HCT116 (cell line): Measurements from ENCODE around the gene RHOU. TPM values are rescaled to one million over a fixed set of nuclear protein-coding genes. Genes with fewer than 3 reads are reported as not detected.

ENCODE experiments used
- ATAC-seq: fragments of 200-7000 bp; cut with Tn5 transposase; 2 replicates; pipeline ENCODE4 v1.9.1; 2020; ENCODE audit warnings: mild to moderate bottlenecking, moderate library complexity
- BruUV-seq: library from RNA; stranded (reverse); fragments of 400-500 nt; replicated peaks from 2 replicates; lab custom pipeline; 2021; lab: Mats Ljungman, UMichigan
- CTCF ChIA-PET: fragments of 300-600 bp; sonication (Branson Sonifier 250); formaldehyde crosslinking; loops from one replicate; lab custom pipeline; 2021; ENCODE audit warnings: antibody characterized with exemption; lab: Charles Lee
- POLR2A ChIA-PET: fragments of 300-600, 350-600 bp; sonication (Branson Sonifier 250); formaldehyde crosslinking; loops from one replicate; lab custom pipeline; 2021; ENCODE audit warnings: antibody characterized with exemption; lab: Charles Lee
- RAD21 ChIA-PET, 2 experiments: fragments of 300-600 bp; sonication (Branson Sonifier 250); formaldehyde crosslinking; loops; one replicate each; lab custom pipeline; 2023; ENCODE audit warnings: low total read pairs in 2 of 2; ENCODE audit not compliant: uncharacterized antibody in 2 of 2, unreplicated experiment in 2 of 2, low non-redundant PET in 1 of 2; lab: Charles Lee
- DNase-seq: peaks from one replicate; pipeline ENCODE4 v3.0.0-alpha.2; 2010; ENCODE audit warnings: low read depth, low spot score
- H2AFZ ChIP-seq: fragments of 200-600 bp; shearing (Covaris generic), sonication (generic); 2 replicates; pipeline ENCODE4 v1.6.1; 2017; ENCODE audit warnings: low read depth, mixed run types, mixed read lengths, antibody characterized with exemption, low read length; ENCODE audit not compliant: poor library complexity, severe bottlenecking
- H3K27ac ChIP-seq: 2 replicates; pipeline ENCODE4 v1.5.1; 2012; ENCODE audit warnings: low read depth, low read length
- H3K27me3 ChIP-seq: fragments of 200-600 bp; sonication (generic); 2 replicates; pipeline ENCODE4 v1.6.1; 2016; ENCODE audit warnings: mixed run types, low read length, mixed read lengths; ENCODE audit not compliant: insufficient read depth
- H3K36me3 ChIP-seq, 2 experiments: fragments of 200-500 bp in 1 of 2; fragments of 200-600 bp in 1 of 2; sonication (Bioruptor generic) in 1 of 2; sonication (generic) in 1 of 2; 2 replicates each; pipeline versions ENCODE4 v1.5.1 to v1.6.1; 2014 to 2016; ENCODE audit warnings: low read length in 2 of 2, inconsistent platforms in 1 of 2, mixed read lengths in 1 of 2, mixed run types in 1 of 2; ENCODE audit not compliant: insufficient read depth in 2 of 2, control insufficient read depth in 1 of 2
- H3K4me1 ChIP-seq, 2 experiments: fragments of 200-600 bp in 1 of 2; sonication (generic) in 1 of 2; 2 replicates each; pipeline versions ENCODE4 v1.5.1 to v1.6.1; 2012 to 2017; ENCODE audit warnings: low read length in 2 of 2, inconsistent platforms in 1 of 2, mild to moderate bottlenecking in 1 of 2, mixed read lengths in 1 of 2, mixed run types in 1 of 2, moderate library complexity in 1 of 2; ENCODE audit not compliant: insufficient read depth in 2 of 2, control insufficient read depth in 1 of 2
- H3K4me2 ChIP-seq: fragments of 200-600 bp; sonication (generic); 2 replicates; pipeline ENCODE4 v1.6.1; 2017; ENCODE audit warnings: mixed run types, low read length, mixed read lengths
- H3K4me3 ChIP-seq, 2 experiments: fragments of 200-600 bp in 1 of 2; sonication (generic) in 1 of 2; replicated peaks in 1 of 2; 2 replicates each; pipeline ENCODE4 v1.5.1; 2011 to 2016; ENCODE audit warnings: low read length in 2 of 2, control low read depth in 1 of 2, low read depth in 1 of 2, mild to moderate bottlenecking in 1 of 2, mixed read lengths in 1 of 2, mixed run types in 1 of 2
- H3K79me2 ChIP-seq: fragments of 200-600 bp; sonication (generic); 2 replicates; pipeline ENCODE4 v1.6.1; 2017; ENCODE audit warnings: mild to moderate bottlenecking, mixed run types, low read length, moderate library complexity, mixed read lengths; ENCODE audit not compliant: insufficient read depth
- H3K9ac ChIP-seq: fragments of 200-600 bp; sonication (generic); 2 replicates; pipeline ENCODE4 v1.6.1; 2016; ENCODE audit warnings: low read length, mixed read lengths
- H3K9me2 ChIP-seq: fragments of 200-600 bp; sonication (generic), shearing (Covaris generic); 2 replicates; pipeline ENCODE4 v1.6.1; 2017; ENCODE audit warnings: mixed run types, mild to moderate bottlenecking, moderate library complexity; ENCODE audit not compliant: insufficient read depth
- H3K9me3 ChIP-seq, 2 experiments: fragments of 200-500 bp in 1 of 2; fragments of 200-600 bp in 1 of 2; sonication (Bioruptor generic) in 1 of 2; sonication (generic) in 1 of 2; 2 replicates each; pipeline ENCODE4 v1.6.1; 2014 to 2017; ENCODE audit warnings: low read length in 2 of 2, mixed read lengths in 2 of 2, inconsistent platforms in 1 of 2, low read depth in 1 of 2, mild to moderate bottlenecking in 1 of 2, mixed run types in 1 of 2, moderate library complexity in 1 of 2; ENCODE audit not compliant: control insufficient read depth in 1 of 2, insufficient read depth in 1 of 2
- H4K20me1 ChIP-seq: fragments of 200-600 bp; sonication (generic), shearing (Covaris generic); 2 replicates; pipeline ENCODE4 v1.6.1; 2017; ENCODE audit warnings: mixed run types, mild to moderate bottlenecking, moderate library complexity; ENCODE audit not compliant: insufficient read depth
- CBX3 ChIP-seq: IDR thresholded peaks from 2 replicates; pipeline ENCODE4 v1.6.1; 2012; ENCODE audit warnings: low read depth
- CEBPB ChIP-seq: IDR thresholded peaks from 2 replicates; pipeline ENCODE4 v1.6.1; 2012; ENCODE audit warnings: low read depth
- ELF1 ChIP-seq: IDR thresholded peaks from 2 replicates; pipeline ENCODE4 v1.6.1; 2012; ENCODE audit warnings: low read depth, borderline replicate concordance
- EZH2 ChIP-seq: fragments of 200-600 bp; sonication (generic); IDR thresholded peaks from 2 replicates; pipeline ENCODE4 v1.6.1; 2017; ENCODE audit warnings: antibody characterized with exemption, mixed run types
- EZH2phosphoT487 ChIP-seq: fragments of 200-600 bp; IDR thresholded peaks from 2 replicates; pipeline ENCODE4 v1.6.1; 2018; ENCODE audit warnings: antibody characterized with exemption, borderline replicate concordance
- FOSL1 ChIP-seq: IDR thresholded peaks from 2 replicates; pipeline ENCODE4 v1.6.1; 2012; ENCODE audit warnings: low read depth
- JUND ChIP-seq: IDR thresholded peaks from 2 replicates; pipeline ENCODE4 v1.6.1; 2012
- MAX ChIP-seq: IDR thresholded peaks from 2 replicates; pipeline ENCODE4 v1.6.1; 2012
- POLR2AphosphoS5 ChIP-seq: IDR thresholded peaks from 2 replicates; pipeline ENCODE4 v1.6.1; 2011; ENCODE audit warnings: mild to moderate bottlenecking, low read depth, low read length, moderate library complexity
- RAD21 ChIP-seq: IDR thresholded peaks from 2 replicates; pipeline ENCODE4 v1.6.1; 2012; ENCODE audit warnings: low read depth, mild to moderate bottlenecking
- REST ChIP-seq: IDR thresholded peaks from 2 replicates; pipeline ENCODE4 v1.6.1; 2012; ENCODE audit warnings: low read depth
- SP1 ChIP-seq: IDR thresholded peaks from 2 replicates; pipeline ENCODE4 v1.6.1; 2012; ENCODE audit warnings: low read depth
- SRF ChIP-seq: IDR thresholded peaks from 2 replicates; pipeline ENCODE4 v1.6.1; 2012; ENCODE audit warnings: low read depth
- ZFX ChIP-seq: fragments of 450-650 bp; IDR thresholded peaks from 2 replicates; pipeline ENCODE4 v1.6.1; 2017
- ZNF274 ChIP-seq: fragments of 200-500 bp; sonication (Bioruptor generic); IDR thresholded peaks from 2 replicates; pipeline ENCODE4 v1.6.1; 2014; ENCODE audit warnings: mild to moderate bottlenecking, low read depth, low read length, inconsistent platforms
- intact Hi-C: fragments of 100-400 bp; cut with micrococcal nuclease; formaldehyde crosslinking; loops from 2 replicates; pipeline ENCODE4 v1.10.0; 2022
- total RNA-seq: library from RNA; stranded (reverse); gene quantifications from one replicate; pipeline ENCODE4 v1.2.1, GENCODE V29; 2021; ENCODE audit not compliant: unreplicated experiment
- TF ChIP-seq, protein P1 (sequence below), 3 experiments: fragments of 200-600 bp in 1 of 3; sonication (generic) in 1 of 3; IDR thresholded peaks in 2 of 3; conservative IDR thresholded peaks in 1 of 3; 2 replicates each; pipeline ENCODE4 v1.5.1; 2012 to 2017; ENCODE audit warnings: low read depth in 2 of 3, low read length in 2 of 3, antibody characterized with exemption in 1 of 3, borderline replicate concordance in 1 of 3, control low read depth in 1 of 3, mild to moderate bottlenecking in 1 of 3, mixed read lengths in 1 of 3, mixed run types in 1 of 3, moderate library complexity in 1 of 3; ENCODE audit not compliant: insufficient read depth in 1 of 3
- TF ChIP-seq, protein P2 (sequence below): IDR thresholded peaks from 2 replicates; pipeline ENCODE4 v1.6.1; 2011; ENCODE audit warnings: mild to moderate bottlenecking, low read length, moderate library complexity; ENCODE audit not compliant: insufficient replicate concordance; ENCODE audit errors: extremely low read depth
- TF ChIP-seq, protein P3 (sequence below): IDR thresholded peaks from 2 replicates; pipeline ENCODE4 v1.6.1; 2012

RHOU gene
- total RNA-seq, 1 experiment from 2014 or later: 4.0 TPM

DNA sequence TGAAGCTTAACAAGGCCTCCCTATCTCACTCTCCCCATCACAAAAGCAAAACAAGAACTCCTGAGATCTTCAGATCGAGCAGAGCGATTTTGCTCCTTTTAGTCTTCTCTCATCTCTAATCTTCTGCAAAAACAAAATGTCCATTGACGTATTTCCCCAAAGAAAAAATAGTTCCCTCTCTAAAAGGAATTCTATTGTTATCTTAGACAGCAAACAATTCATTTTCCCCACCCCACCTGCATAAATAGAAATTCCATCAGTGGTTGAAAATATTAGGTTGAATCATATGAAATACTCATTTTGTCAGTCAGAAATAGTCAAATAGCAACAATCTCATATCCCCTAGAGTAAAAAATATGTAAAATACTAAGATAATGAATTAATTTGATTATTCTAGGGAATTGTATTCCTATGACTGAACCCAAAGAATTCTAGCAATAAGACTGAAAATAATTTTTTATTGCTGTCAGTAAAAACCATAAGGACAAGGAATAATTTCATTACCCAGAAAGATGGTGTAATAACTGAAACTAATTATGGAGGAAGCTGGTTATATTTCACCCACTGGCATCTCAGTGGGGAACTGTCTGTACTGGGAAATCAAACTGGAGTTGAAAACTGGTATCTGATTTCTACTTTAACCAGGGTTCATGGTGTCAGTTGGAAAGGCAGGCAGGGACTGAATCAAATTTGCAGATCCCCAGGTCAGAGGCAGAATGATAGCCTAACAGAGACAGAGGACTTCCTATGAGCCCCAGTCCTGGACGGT is 51.3 kb downstream of the RHOU start (continued):
- TF ChIP-seq, protein P1, sequence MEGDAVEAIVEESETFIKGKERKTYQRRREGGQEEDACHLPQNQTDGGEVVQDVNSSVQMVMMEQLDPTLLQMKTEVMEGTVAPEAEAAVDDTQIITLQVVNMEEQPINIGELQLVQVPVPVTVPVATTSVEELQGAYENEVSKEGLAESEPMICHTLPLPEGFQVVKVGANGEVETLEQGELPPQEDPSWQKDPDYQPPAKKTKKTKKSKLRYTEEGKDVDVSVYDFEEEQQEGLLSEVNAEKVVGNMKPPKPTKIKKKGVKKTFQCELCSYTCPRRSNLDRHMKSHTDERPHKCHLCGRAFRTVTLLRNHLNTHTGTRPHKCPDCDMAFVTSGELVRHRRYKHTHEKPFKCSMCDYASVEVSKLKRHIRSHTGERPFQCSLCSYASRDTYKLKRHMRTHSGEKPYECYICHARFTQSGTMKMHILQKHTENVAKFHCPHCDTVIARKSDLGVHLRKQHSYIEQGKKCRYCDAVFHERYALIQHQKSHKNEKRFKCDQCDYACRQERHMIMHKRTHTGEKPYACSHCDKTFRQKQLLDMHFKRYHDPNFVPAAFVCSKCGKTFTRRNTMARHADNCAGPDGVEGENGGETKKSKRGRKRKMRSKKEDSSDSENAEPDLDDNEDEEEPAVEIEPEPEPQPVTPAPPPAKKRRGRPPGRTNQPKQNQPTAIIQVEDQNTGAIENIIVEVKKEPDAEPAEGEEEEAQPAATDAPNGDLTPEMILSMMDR (IDR thresholded peaks at IDR 0.05 in 2 of 3, conservative IDR thresholded peaks at IDR 0.05 in 1 of 3; ENCODE audit: borderline replicate concordance in 1 of 3, insufficient read depth in 1 of 3, low read depth in 2 of 3, low read length in 2 of 3): no peak
- TF ChIP-seq CEBPB (no peak), ZFX (no peak), RAD21 (no peak), ZNF274 (no peak)

- no peaks in the 10 kb centered on the region for H3K27me3 ChIP-seq
- no peak for TF ChIP-seq REST
- no peak for TF ChIP-seq SP1
- TF ChIP-seq ELF1: no peak
- TF ChIP-seq EZH2: no peak
- TF ChIP-seq SRF: no peak
- no peak for TF ChIP-seq CEBPB
- no peak for TF ChIP-seq JUND
- no peak for TF ChIP-seq RAD21
- no peak for TF ChIP-seq MAX
- TF ChIP-seq FOSL1: no peak
- no peak for TF ChIP-seq CBX3
- TF ChIP-seq, protein P2, sequence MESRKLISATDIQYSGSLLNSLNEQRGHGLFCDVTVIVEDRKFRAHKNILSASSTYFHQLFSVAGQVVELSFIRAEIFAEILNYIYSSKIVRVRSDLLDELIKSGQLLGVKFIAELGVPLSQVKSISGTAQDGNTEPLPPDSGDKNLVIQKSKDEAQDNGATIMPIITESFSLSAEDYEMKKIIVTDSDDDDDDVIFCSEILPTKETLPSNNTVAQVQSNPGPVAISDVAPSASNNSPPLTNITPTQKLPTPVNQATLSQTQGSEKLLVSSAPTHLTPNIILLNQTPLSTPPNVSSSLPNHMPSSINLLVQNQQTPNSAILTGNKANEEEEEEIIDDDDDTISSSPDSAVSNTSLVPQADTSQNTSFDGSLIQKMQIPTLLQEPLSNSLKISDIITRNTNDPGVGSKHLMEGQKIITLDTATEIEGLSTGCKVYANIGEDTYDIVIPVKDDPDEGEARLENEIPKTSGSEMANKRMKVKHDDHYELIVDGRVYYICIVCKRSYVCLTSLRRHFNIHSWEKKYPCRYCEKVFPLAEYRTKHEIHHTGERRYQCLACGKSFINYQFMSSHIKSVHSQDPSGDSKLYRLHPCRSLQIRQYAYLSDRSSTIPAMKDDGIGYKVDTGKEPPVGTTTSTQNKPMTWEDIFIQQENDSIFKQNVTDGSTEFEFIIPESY: no peak
- TF ChIP-seq, protein P3, sequence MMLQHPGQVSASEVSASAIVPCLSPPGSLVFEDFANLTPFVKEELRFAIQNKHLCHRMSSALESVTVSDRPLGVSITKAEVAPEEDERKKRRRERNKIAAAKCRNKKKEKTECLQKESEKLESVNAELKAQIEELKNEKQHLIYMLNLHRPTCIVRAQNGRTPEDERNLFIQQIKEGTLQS: no peak
- no peak for TF ChIP-seq ZFX
- TF ChIP-seq EZH2phosphoT487: no peak
- TF ChIP-seq POLR2AphosphoS5: no peak
Observed at GRCh38 chr1:228791791-228792190, 56.5 kb downstream of the RHOU start.

More at GRCh38 chr1:228791791-228792190, 56.5 kb downstream of the RHOU start:
- Histone ChIP-seq H4K20me1 (no peaks in the 10 kb centered on the region), H3K4me1 (no peaks in the 10 kb centered on the region; a peak in 1 of 4 replicates), H3K36me3 (no peaks in the 10 kb centered on the region), H3K4me2 (no peak overlapping the region), H3K79me2 (no peaks in the 10 kb centered on the region), H3K27ac (no peak overlapping the region), H3K9me3 (no peaks in the 10 kb centered on the region), H3K9ac (no peak overlapping the region), H3K9me2 (no peaks in the 10 kb centered on the region), H2AFZ (no peak overlapping the region), H3K4me3 (no peak overlapping the region)
- ChIA-PET RAD21 (no interaction called here), CTCF (no interaction called here), POLR2A (no interaction called here)
- intact Hi-C loops: no loop called here
- no peak for DNase-seq
- no peak for ATAC-seq
- no TSS peak for BruUV-seq
